HG02759 (cell line): ENCODE results near the gene CPT1B.
"Not testable (repeated sequence)": the region's sequence is repeated elsewhere in the genome, so short reads cannot be mapped to it uniquely, and the experiment has no call there.

Source experiments
- ATAC-seq: cut with Tn5 transposase; IDR thresholded peaks from one replicate; pipeline ENCODE4 v1.9.1; 2021; ENCODE audit warnings: mild to moderate bottlenecking, moderate library complexity; ENCODE audit not compliant: unreplicated experiment

Gene CPT1B

GRCh38 chr22:50547263-50547985 lies 30.8 kb downstream of the CPT1B start:
- no peak for ATAC-seq

- no peak for ATAC-seq
Measured at GRCh38 chr22:50546326-50547262, 31.6 kb downstream of the CPT1B start.

- no peak for ATAC-seq
Measured at GRCh38 chr22:50545522-50546325, 32.5 kb downstream of the CPT1B start, which contains the start of gene KLHDC7B. KLHDC7B (plus strand) TSS chr22:50545899; CDS start chr22:50546244, 345 bp downstream.

GRCh38 chr22:50544746-50545253 lies 33.4 kb downstream of the CPT1B start:
- no peak for ATAC-seq

- no peak for ATAC-seq
Measured at GRCh38 chr22:50544078-50544745, 34.0 kb downstream of the CPT1B start.

- no peak for ATAC-seq
Measured at GRCh38 chr22:50542416-50542927, 35.8 kb downstream of the CPT1B start.

- ATAC-seq = not testable (repeated sequence)
Measured at GRCh38 chr22:50541667-50542026, 36.6 kb downstream of the CPT1B start.

- ATAC-seq = no peak
Measured at GRCh38 chr22:50540381-50540780, 37.8 kb downstream of the CPT1B start.

GRCh38 chr22:50537765-50538164 lies 40.5 kb downstream of the CPT1B start:
- no peak for ATAC-seq

GRCh38 chr22:50536226-50536625 lies 42.0 kb downstream of the CPT1B start:
- no peak for ATAC-seq

- no peak for ATAC-seq
Measured at GRCh38 chr22:50535113-50535512, 43.1 kb downstream of the CPT1B start.

GRCh38 chr22:50533856-50534711 lies 44.1 kb downstream of the CPT1B start:
- ATAC-seq = not testable (repeated sequence)

- ATAC-seq = no peak
Measured at GRCh38 chr22:50532824-50533796, 45.1 kb downstream of the CPT1B start.

GRCh38 chr22:50531962-50532674 lies 46.1 kb downstream of the CPT1B start:
- no peak for ATAC-seq

GRCh38 chr22:50531546-50531961 lies 46.7 kb downstream of the CPT1B start:
- ATAC-seq = no peak

GRCh38 chr22:50530877-50531545 lies 47.2 kb downstream of the CPT1B start:
- ATAC-seq = no peak

GRCh38 chr22:50530580-50530876 lies 47.7 kb downstream of the CPT1B start:
- no peak for ATAC-seq
